GM23338 (cell line): Measurements from ENCODE around the gene SIRPA. TPM values are rescaled to one million over a fixed set of nuclear protein-coding genes. Genes with fewer than 3 reads are reported as not detected.

Experiments used
- ATAC-seq: fragments of 200-7000 bp; cut with Tn5 transposase; 3 replicates; pipeline ENCODE4 v1.9.1; 2020
- DNase-seq: peaks from one replicate; pipeline ENCODE4 v3.0.0-alpha.2; 2015; ENCODE audit warnings: low spot score
- H2AFZ ChIP-seq: fragments of 200-600 bp; sonication (generic); 2 replicates; pipeline ENCODE4 v1.8.0; 2016; ENCODE audit warnings: antibody characterized with exemption, mild to moderate bottlenecking, moderate library complexity
- H3F3A ChIP-seq: fragments of 200-600 bp; sonication (generic); replicated peaks from 2 replicates; pipeline ENCODE4 v1.8.0; 2017; ENCODE audit warnings: antibody characterized with exemption, mixed run types, low read depth
- H3K27ac ChIP-seq: fragments of 200-600 bp; sonication (generic); 2 replicates; pipeline ENCODE4 v1.6.1; 2016; ENCODE audit warnings: low read depth
- H3K27me3 ChIP-seq: fragments of 200-600 bp; sonication (generic); 2 replicates; pipeline ENCODE4 v1.8.0; 2016; ENCODE audit warnings: mild to moderate bottlenecking, mixed run types, moderate library complexity; ENCODE audit not compliant: insufficient read depth
- H3K36me3 ChIP-seq: fragments of 200-600 bp; sonication (generic); 2 replicates; pipeline ENCODE4 v1.8.0; 2016; ENCODE audit warnings: mild to moderate bottlenecking; ENCODE audit not compliant: insufficient read depth
- H3K4me1 ChIP-seq: fragments of 200-600 bp; sonication (generic); 2 replicates; pipeline ENCODE4 v1.8.0; 2016; ENCODE audit warnings: mild to moderate bottlenecking, moderate library complexity; ENCODE audit not compliant: insufficient read depth
- H3K4me2 ChIP-seq: fragments of 200-600 bp; sonication (generic); 2 replicates; pipeline ENCODE4 v1.7.1; 2017; ENCODE audit warnings: mixed run types
- H3K4me3 ChIP-seq: fragments of 200-600 bp; sonication (generic); 2 replicates; pipeline ENCODE4 v1.6.1; 2016; ENCODE audit warnings: mixed run types
- H3K79me2 ChIP-seq: fragments of 200-600 bp; sonication (generic); replicated peaks from 2 replicates; pipeline ENCODE4 v1.8.0; 2017; ENCODE audit warnings: mild to moderate bottlenecking; ENCODE audit not compliant: insufficient read depth
- H3K9me2 ChIP-seq: fragments of 200-600 bp; sonication (generic); 2 replicates; pipeline ENCODE4 v1.8.0; 2017; ENCODE audit not compliant: insufficient read depth
- H4K20me1 ChIP-seq: fragments of 200-600 bp; sonication (generic); replicated peaks from 2 replicates; pipeline ENCODE4 v1.8.0; 2017; ENCODE audit warnings: mild to moderate bottlenecking; ENCODE audit not compliant: insufficient read depth
- H3K27ac Mint-ChIP-seq: 2 replicates; pipeline ENCODE4 v1.8.0; 2020; ENCODE audit warnings: inconsistent platforms, mild to moderate bottlenecking, moderate library complexity, mixed read lengths
- H3K27me3 Mint-ChIP-seq: 3 replicates; pipeline ENCODE4 v1.8.0; 2022; ENCODE audit warnings: low read depth, mild to moderate bottlenecking, moderate library complexity, mixed read lengths, inconsistent platforms; ENCODE audit not compliant: insufficient read depth, poor library complexity
- H3K36me3 Mint-ChIP-seq: 3 replicates; pipeline ENCODE4 v1.8.0; 2021; ENCODE audit warnings: low read depth, mild to moderate bottlenecking, inconsistent platforms, moderate library complexity, mixed read lengths
- H3K4me1 Mint-ChIP-seq: 3 replicates; pipeline ENCODE4 v1.8.0; 2020; ENCODE audit warnings: mild to moderate bottlenecking, inconsistent platforms, mixed read lengths
- H3K4me3 Mint-ChIP-seq: 3 replicates; pipeline ENCODE4 v1.8.0; 2021; ENCODE audit warnings: moderate library complexity, mild to moderate bottlenecking, inconsistent platforms, mixed read lengths
- H3K9me3 Mint-ChIP-seq: 3 replicates; pipeline ENCODE4 v1.8.0; 2020; ENCODE audit warnings: moderate library complexity, mild to moderate bottlenecking, inconsistent platforms, mixed read lengths
- CREB1 ChIP-seq: fragments of 250-450 bp; sonication (Bioruptor Pico); IDR thresholded peaks from 2 replicates; pipeline ENCODE4 v1.5.0; 2020; ENCODE audit warnings: low read depth, mild to moderate bottlenecking, moderate library complexity
- CTCF ChIP-seq, 2 experiments: fragments of 200-600 bp in 1 of 2; sonication (generic) in 1 of 2; conservative IDR thresholded peaks; 2 replicates each; pipeline versions ENCODE4 v1.5.1 to v1.6.1; 2016 to 2017; ENCODE audit warnings: antibody characterized with exemption in 2 of 2, low read depth in 2 of 2, mild to moderate bottlenecking in 2 of 2, moderate library complexity in 1 of 2
- EZH2phosphoT487 ChIP-seq: fragments of 200-600 bp; sonication (generic); IDR thresholded peaks from one replicate; pipeline ENCODE4 v1.8.1; 2018; ENCODE audit warnings: antibody characterized with exemption; ENCODE audit not compliant: unreplicated experiment
- NANOG ChIP-seq: IDR thresholded peaks from 2 replicates; pipeline ENCODE4 v1.6.1; 2016; ENCODE audit warnings: antibody characterized with exemption, borderline replicate concordance
- POLR2AphosphoS5 ChIP-seq: IDR thresholded peaks from 2 replicates; pipeline ENCODE4 v1.6.1; 2016; ENCODE audit warnings: antibody characterized with exemption, low read depth
- REST ChIP-seq: IDR thresholded peaks from one replicate; pipeline ENCODE4 v1.6.1; 2018; ENCODE audit warnings: antibody characterized with exemption; ENCODE audit not compliant: unreplicated experiment
- ZNF114 ChIP-seq: fragments of 250-450 bp; sonication (Bioruptor Pico); IDR thresholded peaks from 2 replicates; pipeline ENCODE4 v1.5.0; 2020; ENCODE audit warnings: mild to moderate bottlenecking, moderate library complexity
- ZNF331 ChIP-seq: fragments of 250-450 bp; sonication (Bioruptor Pico); IDR thresholded peaks from 2 replicates; pipeline ENCODE4 v1.5.0; 2020; ENCODE audit warnings: low read depth, mild to moderate bottlenecking, moderate library complexity
- ZNF462 ChIP-seq: fragments of 250-450 bp; sonication (Bioruptor Pico); IDR thresholded peaks from 2 replicates; pipeline ENCODE4 v1.5.0; 2020; ENCODE audit warnings: mild to moderate bottlenecking, moderate library complexity
- long read RNA-seq: library from polyadenylated mRNA; unstranded; transcript quantifications from one replicate; pipeline ENCODE4 v2.0.0, GENCODE V29; 2020; ENCODE audit not compliant: unreplicated experiment
- polyA plus RNA-seq: library from polyadenylated mRNA; unstranded; fragments of >200 nt; fragmentation: Nextera tagmentation; extraction: Ambion mirVana; gene quantifications from 2 replicates; pipeline ENCODE4 v1.2.1, GENCODE V29; 2016
- total RNA-seq: library from RNA; depleted of rRNA; stranded (reverse); fragments of >200 nt; shearing (Covaris generic); gene quantifications from 2 replicates; pipeline ENCODE4 v1.2.3, GENCODE V29; 2014; rRNA removed

Gene SIRPA
- total RNA-seq (2.9 and 4.2 TPM in 2 replicates), polyA plus RNA-seq (1.2 and 1.5 TPM in 2 replicates)
- long read RNA-seq, result 0 reads

- peak within 1 kb of the TSS; percentile 85 for H3K4me2 ChIP-seq
- peak; percentile 57 for DNase-seq
- H3K27me3 ChIP-seq, result peaks cover 66% of the 10 kb centered on the region
- Mint-ChIP-seq H3K27ac (no peak within 1 kb of the TSS), H3K36me3 (no peaks in the 10 kb centered on the region), H3K4me1 (peaks cover 63% of the 10 kb centered on the region), H3K9me3 (no peaks in the 10 kb centered on the region), H3K27me3 (peaks cover 52% of the 10 kb centered on the region), H3K4me3 (peak within 1 kb of the TSS; percentile 86)
- no peak within 1 kb of the TSS for H3K27ac ChIP-seq
- H3K36me3 ChIP-seq, result no peaks in the 10 kb centered on the region; the same call in 1 of the 2 replicates
- TF ChIP-seq POLR2AphosphoS5, result no peak
- H3F3A ChIP-seq, result no peaks in the 10 kb centered on the region
- H3K9me2 ChIP-seq, result no peaks in the 10 kb centered on the region
- peak within 1 kb of the TSS; percentile 87 for H2AFZ ChIP-seq
- peaks cover 17% of the 10 kb centered on the region for H3K4me1 ChIP-seq
- no peaks in the 10 kb centered on the region for H3K79me2 ChIP-seq
- H3K4me3 ChIP-seq, result peak within 1 kb of the TSS; percentile 81
- ATAC-seq, result peak; percentile 28
- H4K20me1 ChIP-seq, result no peaks in the 10 kb centered on the region; the same call in none of the 2 replicates
Measured at GRCh38 chr20:1894951-1895673, at the start of gene SIRPA. Gene SIRPA, plus strand, starts transcription at chr20:1895407. Its CDS starts 41 bp downstream, at chr20:1895448.

GRCh38 chr20:1845701-1846100 lies 49.5 kb upstream of the SIRPA start:
- Histone ChIP-seq H3K4me3 (no peak overlapping the region), H3K27ac (no peak overlapping the region), H3K27me3 (no peaks in the 10 kb centered on the region), H3K4me2 (no peak overlapping the region), H3K9me2 (no peaks in the 10 kb centered on the region), H3F3A (no peaks in the 10 kb centered on the region), H3K79me2 (no peaks in the 10 kb centered on the region), H3K4me1 (no peaks in the 10 kb centered on the region), H4K20me1 (no peaks in the 10 kb centered on the region), H3K36me3 (no peaks in the 10 kb centered on the region), H2AFZ (no peak overlapping the region)
- Mint-ChIP-seq H3K27ac (no peak overlapping the region), H3K4me1 (peaks cover 10% of the 10 kb centered on the region), H3K4me3 (no peak overlapping the region), H3K9me3 (no peaks in the 10 kb centered on the region; the same call in 2 of the 3 replicates), H3K36me3 (no peaks in the 10 kb centered on the region; the same call in 2 of the 3 replicates), H3K27me3 (peaks cover 12% of the 10 kb centered on the region)
- DNase-seq, result no peak
- ATAC-seq, result no peak
- TF ChIP-seq ZNF114 (CRISPR knock-in tag), result no peak
- TF ChIP-seq ZNF331 (CRISPR knock-in tag), result no peak
- no peak for TF ChIP-seq ZNF462 (CRISPR knock-in tag)
- TF ChIP-seq POLR2AphosphoS5, result no peak
- no peak for TF ChIP-seq NANOG
- TF ChIP-seq CTCF (conservative IDR thresholded peaks at IDR 0.05; ENCODE audit: low read depth in 2 of 2), result no peak
- TF ChIP-seq REST, result no peak
- TF ChIP-seq EZH2phosphoT487, result no peak
- TF ChIP-seq CREB1, result no peak
